LNCAP (cell line): ENCODE results near the gene CALCB.

Experiments
- CTCF ChIP-seq: fragments of 450-650 bp; IDR thresholded peaks from 2 replicates; pipeline ENCODE4 v1.5.1; 2017; ENCODE audit warnings: mild to moderate bottlenecking

The CALCB gene

GRCh38 chr11:15073361-15074205, at the start of gene CALCB:
TSS of gene CALCB (plus strand) at chr11:15073593. CDS start at chr11:15074719, 1,126 bp downstream.
- no peak for TF ChIP-seq CTCF

- TF ChIP-seq CTCF, result no peak
These were observed 46.4 kb upstream of the CALCB start for GRCh38 chr11:15027011-15027410.

GRCh38 chr11:15027956-15028355, 45.4 kb upstream of the CALCB start:
- TF ChIP-seq CTCF, result no peak

GRCh38 chr11:15028379-15028778, 45.0 kb upstream of the CALCB start:
- TF ChIP-seq CTCF, result no peak

- no peak for TF ChIP-seq CTCF
These were observed 38.6 kb upstream of the CALCB start for GRCh38 chr11:15034687-15035267.

- no peak for TF ChIP-seq CTCF
These were observed 38.1 kb upstream of the CALCB start for GRCh38 chr11:15035283-15035682.

GRCh38 chr11:15038963-15039362, 34.4 kb upstream of the CALCB start:
- no peak for TF ChIP-seq CTCF
